Astrocyte (in vitro differentiated cells and primary cell): Measurements from ENCODE around the gene LTB. TPM values are rescaled to one million over a fixed set of nuclear protein-coding genes. Genes with fewer than 3 reads are reported as not detected.

Source experiments
- DNase-seq: peaks from one replicate; pipeline ENCODE4 v3.0.0-alpha.2; 2010; ENCODE audit warnings: low read depth
- FAIRE-seq: peaks from 2 replicates; lab custom pipeline; 2011; peaks lifted over from hg19 to GRCh38; lab: Jason Lieb, UNC
- H2AFZ ChIP-seq: 2 replicates; pipeline ENCODE4 v1.6.0; 2012; ENCODE audit warnings: low read depth, low read length, inconsistent platforms
- H3K27ac ChIP-seq: 2 replicates; pipeline ENCODE4 v1.5.1; 2011; ENCODE audit warnings: low read depth, low read length, inconsistent platforms
- H3K27me3 ChIP-seq: 2 replicates; pipeline ENCODE4 v1.6.0; 2011; ENCODE audit warnings: low read length, inconsistent platforms; ENCODE audit not compliant: insufficient read depth
- H3K36me3 ChIP-seq: 2 replicates; pipeline ENCODE4 v1.5.1; 2011; ENCODE audit warnings: low read length, inconsistent platforms; ENCODE audit not compliant: insufficient read depth
- H3K4me1 ChIP-seq: 2 replicates; pipeline ENCODE4 v1.5.1; 2011; ENCODE audit warnings: low read length, inconsistent platforms; ENCODE audit not compliant: insufficient read depth
- H3K4me2 ChIP-seq: 2 replicates; pipeline ENCODE4 v1.6.0; 2012; ENCODE audit warnings: low read length, inconsistent platforms
- H3K4me3 ChIP-seq: 2 replicates; pipeline ENCODE4 v1.5.1; 2011; ENCODE audit warnings: low read depth, mild to moderate bottlenecking, low read length, inconsistent platforms; ENCODE audit not compliant: insufficient read depth
- H3K79me2 ChIP-seq: 2 replicates; pipeline ENCODE4 v1.6.0; 2012; ENCODE audit warnings: mild to moderate bottlenecking, low read length, inconsistent platforms; ENCODE audit not compliant: insufficient read depth
- H3K9ac ChIP-seq: 2 replicates; pipeline ENCODE4 v1.6.0; 2012; ENCODE audit warnings: mild to moderate bottlenecking, low read length, inconsistent platforms
- H3K9me3 ChIP-seq: 2 replicates; pipeline ENCODE4 v1.5.1; 2012; ENCODE audit warnings: low read depth, mild to moderate bottlenecking, low read length, inconsistent platforms; ENCODE audit not compliant: insufficient read depth
- H4K20me1 ChIP-seq: 2 replicates; pipeline ENCODE4 v1.6.0; 2012; ENCODE audit warnings: low read length, inconsistent platforms; ENCODE audit not compliant: insufficient read depth
- H3K27ac Mint-ChIP-seq: one replicate; pipeline ENCODE4 v1.8.0; 2021; ENCODE audit warnings: mild to moderate bottlenecking, mixed read lengths; ENCODE audit not compliant: unreplicated experiment
- H3K27me3 Mint-ChIP-seq: one replicate; pipeline ENCODE4 v1.8.0; 2021; ENCODE audit warnings: low read depth, mixed read lengths; ENCODE audit not compliant: unreplicated experiment
- H3K36me3 Mint-ChIP-seq: one replicate; pipeline ENCODE4 v1.8.0; 2021; ENCODE audit warnings: low read depth, mixed read lengths; ENCODE audit not compliant: unreplicated experiment
- H3K4me1 Mint-ChIP-seq: one replicate; pipeline ENCODE4 v1.8.0; 2021; ENCODE audit warnings: low read depth, mixed read lengths; ENCODE audit not compliant: unreplicated experiment
- H3K4me3 Mint-ChIP-seq: one replicate; pipeline ENCODE4 v1.8.0; 2021; ENCODE audit warnings: mild to moderate bottlenecking, moderate library complexity, mixed read lengths; ENCODE audit not compliant: unreplicated experiment
- H3K9me3 Mint-ChIP-seq: one replicate; pipeline ENCODE4 v1.8.0; 2021; ENCODE audit warnings: mild to moderate bottlenecking, mixed read lengths; ENCODE audit not compliant: unreplicated experiment
- EZH2 ChIP-seq: IDR thresholded peaks from 2 replicates; pipeline ENCODE4 v1.6.1; 2012; ENCODE audit warnings: mild to moderate bottlenecking, low read length, inconsistent platforms; ENCODE audit not compliant: insufficient read depth
- total RNA-seq: library from RNA; stranded (reverse); gene quantifications from 2 replicates; pipeline ENCODE4 v1.2.1, GENCODE V29; 2021
- TF ChIP-seq, protein P1 (sequence below): IDR thresholded peaks from 2 replicates; pipeline ENCODE4 v1.5.1; 2011; ENCODE audit warnings: low read depth, mild to moderate bottlenecking, inconsistent platforms, low read length, moderate library complexity; ENCODE audit not compliant: insufficient read depth

The LTB gene
- total RNA-seq, 1 donor from 2014 or later: 0.52 TPM

DNA sequence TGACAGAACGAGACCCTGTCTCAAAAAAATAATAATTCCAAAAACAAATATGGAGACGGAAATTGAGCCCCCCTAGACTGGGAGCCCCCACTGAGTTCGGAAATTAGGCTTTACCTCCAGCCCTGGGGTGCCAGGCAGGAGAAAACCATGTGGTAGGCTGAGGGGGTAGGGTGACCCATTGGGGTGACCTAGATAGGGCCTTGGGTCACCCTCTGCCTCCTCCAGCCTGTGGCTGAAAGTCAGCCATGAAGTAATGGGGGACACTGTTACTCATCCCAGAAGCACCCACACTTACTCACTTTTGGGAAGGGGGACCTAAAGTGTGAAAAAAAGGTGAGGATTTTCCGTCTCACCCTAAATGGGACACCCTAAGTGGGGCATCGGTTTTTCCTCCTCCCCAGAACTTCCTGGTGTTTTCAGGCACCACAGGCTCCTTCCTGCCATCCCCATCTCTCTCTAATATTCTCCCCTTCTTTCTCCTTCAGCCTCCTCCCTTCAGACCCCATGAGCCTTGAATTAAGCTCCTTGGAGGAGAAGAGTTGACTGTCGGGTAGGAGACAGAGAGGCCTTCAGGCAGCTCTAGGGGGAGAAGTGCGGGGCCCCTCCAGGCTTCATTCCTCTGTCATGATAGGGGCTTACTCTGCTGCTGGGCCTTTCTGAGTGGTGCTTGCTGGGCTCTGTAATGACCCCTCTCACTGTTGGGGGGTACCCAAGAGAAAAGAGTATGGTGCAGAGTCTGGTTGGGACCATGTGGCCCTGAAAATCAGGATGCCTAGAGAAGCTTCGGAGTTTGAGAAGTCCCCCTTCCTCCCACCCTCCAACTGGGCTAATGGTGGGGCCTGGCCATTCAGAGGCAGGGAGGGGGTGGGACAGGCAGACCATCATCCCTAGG lies 2.4 kb downstream of the LTB start:
- no peak overlapping the region for H3K27ac ChIP-seq
- DNase-seq: no peak
- TF ChIP-seq, protein P1, sequence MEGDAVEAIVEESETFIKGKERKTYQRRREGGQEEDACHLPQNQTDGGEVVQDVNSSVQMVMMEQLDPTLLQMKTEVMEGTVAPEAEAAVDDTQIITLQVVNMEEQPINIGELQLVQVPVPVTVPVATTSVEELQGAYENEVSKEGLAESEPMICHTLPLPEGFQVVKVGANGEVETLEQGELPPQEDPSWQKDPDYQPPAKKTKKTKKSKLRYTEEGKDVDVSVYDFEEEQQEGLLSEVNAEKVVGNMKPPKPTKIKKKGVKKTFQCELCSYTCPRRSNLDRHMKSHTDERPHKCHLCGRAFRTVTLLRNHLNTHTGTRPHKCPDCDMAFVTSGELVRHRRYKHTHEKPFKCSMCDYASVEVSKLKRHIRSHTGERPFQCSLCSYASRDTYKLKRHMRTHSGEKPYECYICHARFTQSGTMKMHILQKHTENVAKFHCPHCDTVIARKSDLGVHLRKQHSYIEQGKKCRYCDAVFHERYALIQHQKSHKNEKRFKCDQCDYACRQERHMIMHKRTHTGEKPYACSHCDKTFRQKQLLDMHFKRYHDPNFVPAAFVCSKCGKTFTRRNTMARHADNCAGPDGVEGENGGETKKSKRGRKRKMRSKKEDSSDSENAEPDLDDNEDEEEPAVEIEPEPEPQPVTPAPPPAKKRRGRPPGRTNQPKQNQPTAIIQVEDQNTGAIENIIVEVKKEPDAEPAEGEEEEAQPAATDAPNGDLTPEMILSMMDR: no peak
- no peak for TF ChIP-seq EZH2
- no peaks in the 10 kb centered on the region for H3K27me3 ChIP-seq
- H3K9ac ChIP-seq: no peak overlapping the region
- H3K36me3 ChIP-seq: no peaks in the 10 kb centered on the region
- no peak overlapping the region for H3K27ac Mint-ChIP-seq
- peaks cover 6% of the 10 kb centered on the region for H3K4me1 Mint-ChIP-seq
- FAIRE-seq: no peak
- H3K9me3 Mint-ChIP-seq: no peaks in the 10 kb centered on the region
- H3K27me3 Mint-ChIP-seq: peaks cover 15% of the 10 kb centered on the region
- no peak overlapping the region for H3K4me3 ChIP-seq
- peak overlapping the region; percentile 98 for H2AFZ ChIP-seq
- no peaks in the 10 kb centered on the region for H3K9me3 ChIP-seq
- no peaks in the 10 kb centered on the region for H3K79me2 ChIP-seq
- peak overlapping the region; percentile 95 for H3K4me2 ChIP-seq
- peaks cover 11% of the 10 kb centered on the region for H3K4me1 ChIP-seq
- no peaks in the 10 kb centered on the region for H4K20me1 ChIP-seq
- no peaks in the 10 kb centered on the region for H3K36me3 Mint-ChIP-seq
- peak overlapping the region; percentile 58 for H3K4me3 Mint-ChIP-seq

DNA sequence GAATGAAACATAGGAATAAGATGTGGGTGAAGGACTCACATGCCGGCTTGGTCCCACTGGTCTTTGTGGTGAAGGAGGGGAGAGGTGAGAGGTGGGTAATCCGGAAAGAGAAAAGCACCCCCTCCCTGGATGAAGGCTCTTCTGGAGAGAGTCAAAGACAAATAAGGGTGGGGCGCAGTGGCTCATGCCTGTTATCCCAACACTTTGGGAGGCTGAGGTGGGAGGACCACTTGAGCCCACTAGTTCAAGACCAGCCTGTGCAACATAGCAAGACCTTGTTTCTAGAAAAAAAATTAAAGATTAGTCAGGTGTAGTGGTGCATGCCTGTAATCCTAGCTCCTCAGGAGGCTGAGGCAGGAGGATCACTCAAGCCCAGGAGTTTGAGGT lies 3.1 kb downstream of the LTB start:
- Histone ChIP-seq H4K20me1 (no peaks in the 10 kb centered on the region), H3K9ac (no peak overlapping the region), H3K27ac (no peak overlapping the region), H2AFZ (no peak overlapping the region), H3K4me1 (peaks cover 11% of the 10 kb centered on the region), H3K4me3 (no peak overlapping the region), H3K79me2 (no peaks in the 10 kb centered on the region), H3K4me2 (no peak overlapping the region), H3K9me3 (no peaks in the 10 kb centered on the region), H3K27me3 (peaks cover 3% of the 10 kb centered on the region), H3K36me3 (no peaks in the 10 kb centered on the region)
- Mint-ChIP-seq H3K27ac (no peak overlapping the region), H3K36me3 (no peaks in the 10 kb centered on the region), H3K9me3 (no peaks in the 10 kb centered on the region), H3K4me3 (no peak overlapping the region), H3K4me1 (peaks cover 8% of the 10 kb centered on the region), H3K27me3 (peaks cover 15% of the 10 kb centered on the region)
- TF ChIP-seq, protein P1: no peak
- no peak for TF ChIP-seq EZH2
- no peak for FAIRE-seq
- no peak for DNase-seq
